CD14-positive monocyte (primary cell): ENCODE data around the gene CCL18. TPM values are rescaled to one million over a fixed set of nuclear protein-coding genes. Genes with fewer than 3 reads are reported as not detected.
"Not testable (repeated sequence)": the region's sequence is repeated elsewhere in the genome, so short reads cannot be mapped to it uniquely, and the experiment has no call there.

Experiments
- DNase-seq, 3 donors: peaks; one replicate each; pipeline ENCODE4 v3.0.0-alpha.2; 2011 to 2022
- H2AFZ ChIP-seq: 2 replicates; pipeline ENCODE4 v1.6.0; 2012; ENCODE audit warnings: mild to moderate bottlenecking, low read depth, low read length, inconsistent platforms; ENCODE audit not compliant: insufficient read depth, poor library complexity, severe bottlenecking
- H3K27ac ChIP-seq, 2 donors: 1 replicate in 1 of 2; 2 replicates in 1 of 2; pipeline ENCODE4 v1.5.1; 2012 to 2013; ENCODE audit warnings: low read length in 2 of 2, control low read depth in 1 of 2, inconsistent platforms in 1 of 2, low read depth in 1 of 2, mild to moderate bottlenecking in 1 of 2
- H3K27me3 ChIP-seq, 2 donors: one replicate each; pipeline versions ENCODE4 v1.6.0 to v1.6.1; 2011 to 2013; ENCODE audit warnings: low read length in 2 of 2; ENCODE audit not compliant: control insufficient read depth in 2 of 2, insufficient read depth in 2 of 2
- H3K36me3 ChIP-seq, 2 donors: replicated peaks in 1 of 2; 1 replicate in 1 of 2; 2 replicates in 1 of 2; pipeline versions ENCODE4 v1.5.1 to v1.6.1; 2012 to 2013; ENCODE audit warnings: low read length in 2 of 2, control low read depth in 1 of 2, inconsistent platforms in 1 of 2, mild to moderate bottlenecking in 1 of 2; ENCODE audit not compliant: insufficient read depth in 2 of 2, control insufficient read depth in 1 of 2
- H3K4me1 ChIP-seq, 2 donors: 1 replicate in 1 of 2; 2 replicates in 1 of 2; pipeline versions ENCODE4 v1.5.1 to v1.6.1; 2012 to 2013; ENCODE audit warnings: low read length in 2 of 2, control low read depth in 1 of 2, inconsistent platforms in 1 of 2, mild to moderate bottlenecking in 1 of 2, moderate library complexity in 1 of 2; ENCODE audit not compliant: insufficient read depth in 2 of 2, control insufficient read depth in 1 of 2
- H3K4me2 ChIP-seq: replicated peaks from 2 replicates; pipeline ENCODE3; 2012; ENCODE audit warnings: low read length, moderate library complexity, mild to moderate bottlenecking; ENCODE audit not compliant: poor library complexity, severe bottlenecking; ENCODE audit errors: extremely low read depth
- H3K4me3 ChIP-seq, 3 experiments: fragments of 200-600 bp in 1 of 3; sonication (generic) in 1 of 3; replicated peaks in 1 of 3; 1 replicate in 2 of 3; 2 replicates in 1 of 3; pipeline ENCODE4 v1.5.1; 2011 to 2013; ENCODE audit warnings: low read length in 3 of 3, mild to moderate bottlenecking in 3 of 3, control low read depth in 2 of 3, low read depth in 2 of 3, inconsistent platforms in 1 of 3, moderate library complexity in 1 of 3
- H3K79me2 ChIP-seq: 2 replicates; pipeline ENCODE4 v1.6.0; 2012; ENCODE audit warnings: mild to moderate bottlenecking, control low read depth, inconsistent platforms, low read length, moderate library complexity; ENCODE audit not compliant: insufficient read depth
- H3K9ac ChIP-seq: 2 replicates; pipeline ENCODE4 v1.6.0; 2017; ENCODE audit warnings: low read length, mild to moderate bottlenecking; ENCODE audit not compliant: insufficient read depth, poor library complexity, severe bottlenecking
- H3K9me3 ChIP-seq, 2 donors: replicated peaks in 1 of 2; 1 replicate in 1 of 2; 2 replicates in 1 of 2; pipeline versions ENCODE4 v1.5.1 to v1.6.1; 2012 to 2013; ENCODE audit warnings: low read length in 2 of 2, control low read depth in 1 of 2; ENCODE audit not compliant: control insufficient read depth in 1 of 2, insufficient read depth in 1 of 2
- H4K20me1 ChIP-seq: 2 replicates; pipeline ENCODE4 v1.6.0; 2012; ENCODE audit warnings: mild to moderate bottlenecking, low read length, control low read depth, moderate library complexity; ENCODE audit not compliant: insufficient read depth
- H3K27ac Mint-ChIP-seq, 7 donors: one replicate each; pipeline ENCODE4 v1.8.0; 2020; ENCODE audit warnings: mild to moderate bottlenecking in 7 of 7, mixed read lengths in 7 of 7, moderate library complexity in 6 of 7, inconsistent platforms in 2 of 7
- H3K27me3 Mint-ChIP-seq, 3 donors: one replicate each; pipeline ENCODE4 v1.8.0; 2021 to 2022; ENCODE audit warnings: low read depth in 3 of 3, mild to moderate bottlenecking in 3 of 3, mixed read lengths in 3 of 3, moderate library complexity in 3 of 3, inconsistent platforms in 1 of 3
- H3K36me3 Mint-ChIP-seq, 2 donors: one replicate each; pipeline ENCODE4 v1.8.0; 2020; ENCODE audit warnings: mixed read lengths in 2 of 2, inconsistent platforms in 1 of 2, mild to moderate bottlenecking in 1 of 2
- H3K4me1 Mint-ChIP-seq: one replicate; pipeline ENCODE4 v1.8.0; 2020; ENCODE audit warnings: mild to moderate bottlenecking, mixed read lengths
- H3K4me3 Mint-ChIP-seq, 2 donors: one replicate each; pipeline ENCODE4 v1.8.0; 2020; ENCODE audit warnings: mild to moderate bottlenecking in 2 of 2, mixed read lengths in 2 of 2, moderate library complexity in 1 of 2
- H3K9me3 Mint-ChIP-seq, 7 donors: one replicate each; pipeline ENCODE4 v1.8.0; 2020 to 2022; ENCODE audit warnings: mixed read lengths in 7 of 7, mild to moderate bottlenecking in 6 of 7, moderate library complexity in 6 of 7, inconsistent platforms in 2 of 7
- CTCF ChIP-seq: fragments of 200-600 bp; IDR thresholded peaks from one replicate; pipeline ENCODE4 v1.8.0; 2022; ENCODE audit warnings: antibody characterized with exemption, mild to moderate bottlenecking
- WGBS: methylation state at CpG from one replicate; pipeline ENCODE4 v1.1.5; 2013; ENCODE audit warnings: missing lambda C conversion rate; ENCODE audit not compliant: insufficient coverage; 5-methylcytosine and 5-hydroxymethylcytosine counted together
- intact Hi-C, 2 donors: fragments of 100-400 bp; cut with micrococcal nuclease; formaldehyde crosslinking; loops; one replicate each; pipeline versions ENCODE4 v1.15.0 to v1.15.1; 2023
- polyA plus RNA-seq, 3 donors: library from polyadenylated mRNA; depleted of rRNA in 1 of 3; unstranded in 2 of 3; stranded (reverse) in 1 of 3; fragments of 300-500 nt in 2 of 3; fragments of >200 nt in 1 of 3; fragmentation: Illumina TruSeq in 2 of 3; gene quantifications; 1 replicate in 2 of 3; 2 replicates in 1 of 3; pipeline ENCODE4 v1.2.3, GENCODE V29; 2012 to 2021

CCL18 gene
- polyA plus RNA-seq, 3 donors: not detected

GRCh38 chr17:36092230-36092629 lies 28.2 kb downstream of the CCL18 start:
- Histone ChIP-seq H3K36me3 (no peaks in the 10 kb centered on the region), H3K4me1 (peaks cover 36 to 46% of the 10 kb centered on the region in 2 donors), H3K4me2 (no peak overlapping the region), H3K27ac (no peak overlapping the region), H3K9ac (no peak overlapping the region), H3K9me3 (no peaks in the 10 kb centered on the region), H3K27me3 (no peaks in the 10 kb centered on the region), H4K20me1 (no peaks in the 10 kb centered on the region), H2AFZ (no peak overlapping the region), H3K79me2 (no peaks in the 10 kb centered on the region), H3K4me3 (no peak overlapping the region)
- peaks cover 50% of the 10 kb centered on the region for H3K4me1 Mint-ChIP-seq
- peak; percentile 36 to 89 (median 41) for DNase-seq
- peaks cover 0 to 2% (median 0%) of the 10 kb centered on the region in 7 donors for H3K9me3 Mint-ChIP-seq
- intact Hi-C loops: loop anchor here in 1 of 2 donors (5.0 kb wide), 1 partner anchor 120 kb away; the partner anchor contains the start of gene CCL4L2
- no peak for TF ChIP-seq CTCF
- no CpG with 5 or more reads among the region's 4 CpGs for WGBS
- H3K27ac Mint-ChIP-seq: peak overlapping the region in 4 of 7 donors; percentile 19 to 83 (median 66)
- peaks cover 6% of the 10 kb centered on the region in 2 donors for H3K36me3 Mint-ChIP-seq
- peaks cover 2 to 18% (median 4%) of the 10 kb centered on the region in 3 donors for H3K27me3 Mint-ChIP-seq
- no peak overlapping the region for H3K4me3 Mint-ChIP-seq

DNA sequence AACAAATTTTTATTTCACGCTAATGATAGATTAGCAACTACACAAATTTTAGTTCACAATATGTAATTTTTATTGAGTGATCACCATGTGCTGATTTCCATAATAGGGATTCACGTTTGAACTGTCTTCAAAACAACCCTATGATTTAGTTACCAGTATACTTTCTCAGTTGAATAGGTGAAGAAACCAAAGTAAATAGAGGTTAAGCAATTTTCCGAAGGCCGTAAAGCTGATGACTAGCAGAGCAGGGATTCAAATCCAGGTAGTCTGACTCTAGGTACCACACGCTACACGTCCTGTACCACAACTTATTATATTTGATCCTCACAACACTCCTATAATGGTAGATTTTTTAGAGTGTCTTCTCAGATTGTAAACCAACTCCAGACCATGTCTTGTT lies 28.6 kb downstream of the CCL18 start:
- not testable (repeated sequence) for H3K9me3 Mint-ChIP-seq, H3K9ac ChIP-seq, H3K36me3 ChIP-seq, H3K9me3 ChIP-seq, H3K36me3 Mint-ChIP-seq, H3K4me3 Mint-ChIP-seq, H3K4me2 ChIP-seq, H3K4me3 ChIP-seq, H3K27me3 ChIP-seq, DNase-seq, H3K79me2 ChIP-seq, H4K20me1 ChIP-seq, H2AFZ ChIP-seq, H3K27ac ChIP-seq
- H3K4me1 ChIP-seq: peaks cover 36 to 46% of the 10 kb centered on the region in 2 donors
- Mint-ChIP-seq H3K27me3 (peaks cover 2 to 18% (median 4%) of the 10 kb centered on the region in 3 donors), H3K4me1 (peaks cover 50% of the 10 kb centered on the region), H3K27ac (peak overlapping the region in 1 of 7 donors; percentile 66)
- intact Hi-C loops: loop anchor here in 1 of 2 donors (5.0 kb wide), 1 partner anchor 120 kb away; the partner anchor contains the start of gene CCL4L2
- no CpG with 5 or more reads among the region's 6 CpGs for WGBS
